ENCODE results near the gene CHMP4B.

The CHMP4B gene

DNA sequence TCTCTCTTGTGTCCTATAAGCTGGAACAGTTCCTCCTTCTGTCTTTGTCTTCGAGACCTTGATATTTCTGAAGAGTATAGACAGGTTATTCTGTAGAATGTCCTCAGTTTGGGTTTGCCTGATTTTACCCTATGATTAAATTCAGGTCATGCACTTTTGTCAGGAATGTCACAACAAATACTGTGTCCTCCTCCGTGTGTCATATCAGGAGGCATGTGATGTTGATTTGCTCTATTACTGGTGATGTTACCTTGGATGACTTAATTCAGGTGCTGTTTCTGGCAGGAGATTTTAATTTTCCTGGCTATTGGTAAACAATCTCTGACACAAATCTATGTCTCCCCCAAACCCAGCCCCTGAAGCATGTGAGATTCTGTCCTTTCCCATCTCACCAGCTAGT is 33.3 kb upstream of the CHMP4B start:
- H3K9ac ChIP-seq (ENCODE audit: low read depth, low read length) = no peak overlapping the region
- WGBS = 94% methylated on average over 2 of the region's 2 CpGs

DNA sequence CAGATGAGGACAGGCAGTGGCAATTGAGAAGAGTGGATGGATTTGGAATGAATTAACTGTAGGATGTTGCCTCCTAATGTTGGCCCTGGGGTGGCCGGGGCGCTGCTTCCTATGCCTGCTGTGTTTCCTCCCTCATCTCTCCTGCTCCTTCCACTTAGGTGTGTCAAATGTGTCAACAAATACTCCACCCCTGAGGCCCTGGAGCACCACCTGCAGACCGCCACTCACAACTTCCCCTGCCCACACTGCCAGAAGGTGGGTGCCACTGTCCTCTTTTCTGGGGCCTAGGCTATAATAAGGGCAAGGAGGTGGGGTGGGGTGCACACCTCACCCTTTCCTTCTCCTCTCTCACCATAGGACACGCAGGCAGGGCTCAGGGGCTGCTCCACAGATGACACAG is 30.0 kb upstream of the CHMP4B start:
- no peak overlapping the region for H3K27ac ChIP-seq (ENCODE audit: low read depth, low read length)
- H3K4me1 ChIP-seq (ENCODE audit: insufficient read depth, low read length) = peaks cover 4% of the 10 kb centered on the region; the same call in 1 of the 2 replicates
- H3K9me3 ChIP-seq (ENCODE audit: insufficient read depth, low read depth, low read length) = no peaks in the 10 kb centered on the region
- WGBS = 86% methylated on average over 4 of the region's 4 CpGs
- no peaks in the 10 kb centered on the region for H3K27me3 ChIP-seq (ENCODE audit: insufficient read depth, low read length)
- H3K4me3 ChIP-seq (ENCODE audit: low read length) = no peak overlapping the region
- no peaks in the 10 kb centered on the region for H3K36me3 ChIP-seq (ENCODE audit: insufficient read depth, low read length)
- no peak overlapping the region for H3K9ac ChIP-seq (ENCODE audit: low read depth, low read length)

More for the DNA sequence above, 33.3 kb upstream of the CHMP4B start:
- no peaks in the 10 kb centered on the region for H3K4me1 ChIP-seq (ENCODE audit: insufficient read depth, low read length)
- no peaks in the 10 kb centered on the region for H3K27me3 ChIP-seq (ENCODE audit: insufficient read depth, low read length)
- no peaks in the 10 kb centered on the region for H3K36me3 ChIP-seq (ENCODE audit: insufficient read depth, low read length)
- H3K9me3 ChIP-seq (ENCODE audit: insufficient read depth, low read depth, low read length) = no peaks in the 10 kb centered on the region
- H3K27ac ChIP-seq (ENCODE audit: low read depth, low read length) = no peak overlapping the region
- H3K4me3 ChIP-seq (ENCODE audit: low read length) = no peak overlapping the region

DNA sequence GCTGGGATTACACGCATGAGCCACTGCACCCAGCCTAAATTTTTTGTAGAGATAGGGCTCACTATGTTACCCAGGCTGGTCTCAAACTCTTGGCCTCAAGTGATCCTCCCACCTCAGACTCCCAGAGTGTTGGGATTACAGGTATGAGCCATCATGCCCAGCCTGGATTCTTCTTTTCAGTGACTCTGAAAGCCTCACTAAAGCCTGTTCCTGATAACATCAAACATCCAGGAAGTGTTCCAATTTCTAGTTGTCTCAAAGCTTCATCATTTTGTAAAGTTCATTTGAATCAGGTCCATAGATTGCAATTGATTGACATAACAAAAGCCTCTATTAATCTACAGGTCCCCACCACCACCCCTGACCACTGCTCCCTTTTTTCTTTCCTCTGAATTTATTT is 29.2 kb upstream of the CHMP4B start:
- peaks cover 4% of the 10 kb centered on the region; the same call in 1 of the 2 replicates for H3K4me1 ChIP-seq (ENCODE audit: insufficient read depth, low read length)
- 90% methylated on average over 1 of the region's 1 CpG for WGBS
- H3K27me3 ChIP-seq (ENCODE audit: insufficient read depth, low read length) = no peaks in the 10 kb centered on the region
- H3K36me3 ChIP-seq (ENCODE audit: insufficient read depth, low read length) = no peaks in the 10 kb centered on the region
- no peak overlapping the region for H3K27ac ChIP-seq (ENCODE audit: low read depth, low read length)
- H3K9me3 ChIP-seq (ENCODE audit: insufficient read depth, low read depth, low read length) = no peaks in the 10 kb centered on the region
- H3K4me3 ChIP-seq (ENCODE audit: low read length) = no peak overlapping the region
- no peak overlapping the region for H3K9ac ChIP-seq (ENCODE audit: low read depth, low read length)

DNA sequence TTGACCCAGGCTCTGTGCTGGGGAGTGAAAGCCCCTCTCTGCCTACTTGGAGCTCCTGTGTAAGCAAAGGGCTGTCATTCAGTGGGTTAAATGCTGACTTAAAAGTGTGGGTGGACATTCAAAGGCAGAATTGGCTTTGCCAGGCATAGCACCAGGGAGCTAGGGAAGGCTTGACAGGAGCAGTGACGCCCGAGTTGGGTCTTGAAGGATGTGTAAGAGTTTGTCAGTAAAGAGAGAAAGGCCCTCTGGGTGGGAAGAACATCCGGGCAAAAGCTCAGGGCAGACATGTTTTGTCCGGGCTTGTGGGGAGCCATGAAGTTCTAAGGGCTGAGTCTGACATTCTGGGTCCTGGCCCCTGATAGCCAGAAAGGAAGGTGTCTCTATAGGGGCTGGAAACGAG is 27.9 kb upstream of the CHMP4B start:
- H3K9me3 ChIP-seq (ENCODE audit: insufficient read depth, low read depth, low read length) = no peaks in the 10 kb centered on the region
- H3K4me1 ChIP-seq (ENCODE audit: insufficient read depth, low read length) = peaks cover 4% of the 10 kb centered on the region; the same call in 1 of the 2 replicates
- H3K27me3 ChIP-seq (ENCODE audit: insufficient read depth, low read length) = no peaks in the 10 kb centered on the region
- H3K27ac ChIP-seq (ENCODE audit: low read depth, low read length) = no peak overlapping the region
- H3K9ac ChIP-seq (ENCODE audit: low read depth, low read length) = no peak overlapping the region
- no peaks in the 10 kb centered on the region for H3K36me3 ChIP-seq (ENCODE audit: insufficient read depth, low read length)
- 82% methylated on average over 5 of the region's 5 CpGs for WGBS
- H3K4me3 ChIP-seq (ENCODE audit: low read length) = no peak overlapping the region

DNA sequence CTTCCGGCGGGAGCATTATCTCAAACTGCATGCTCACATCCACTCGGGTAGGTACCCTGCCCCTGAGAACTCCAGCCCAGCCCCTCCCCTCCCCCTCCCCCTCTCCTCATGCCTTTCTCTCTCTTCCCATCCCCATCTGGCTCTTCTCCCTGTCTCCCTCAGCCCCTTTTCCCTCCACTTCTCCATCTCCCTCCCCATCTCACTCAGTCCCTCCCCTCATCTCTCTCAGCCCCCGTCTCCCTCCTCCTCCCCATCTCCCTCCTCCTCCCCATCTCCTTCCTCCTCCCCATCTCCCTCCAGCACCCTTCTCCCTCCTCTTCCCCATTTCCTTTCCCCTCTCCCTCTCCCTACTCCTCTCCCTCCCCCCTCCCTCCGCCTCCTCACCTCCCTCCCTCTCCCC is 27.3 kb upstream of the CHMP4B start:
- Histone ChIP-seq H3K4me1 (ENCODE audit: insufficient read depth, low read length) (peaks cover 4% of the 10 kb centered on the region; the same call in 1 of the 2 replicates), H3K36me3 (ENCODE audit: insufficient read depth, low read length) (no peaks in the 10 kb centered on the region), H3K4me3 (ENCODE audit: low read length) (no peak overlapping the region), H3K27ac (ENCODE audit: low read depth, low read length) (no peak overlapping the region), H3K9ac (ENCODE audit: low read depth, low read length) (no peak overlapping the region), H3K27me3 (ENCODE audit: insufficient read depth, low read length) (no peaks in the 10 kb centered on the region), H3K9me3 (ENCODE audit: insufficient read depth, low read depth, low read length) (no peaks in the 10 kb centered on the region)
- WGBS = 67% methylated on average over 4 of the region's 5 CpGs

DNA sequence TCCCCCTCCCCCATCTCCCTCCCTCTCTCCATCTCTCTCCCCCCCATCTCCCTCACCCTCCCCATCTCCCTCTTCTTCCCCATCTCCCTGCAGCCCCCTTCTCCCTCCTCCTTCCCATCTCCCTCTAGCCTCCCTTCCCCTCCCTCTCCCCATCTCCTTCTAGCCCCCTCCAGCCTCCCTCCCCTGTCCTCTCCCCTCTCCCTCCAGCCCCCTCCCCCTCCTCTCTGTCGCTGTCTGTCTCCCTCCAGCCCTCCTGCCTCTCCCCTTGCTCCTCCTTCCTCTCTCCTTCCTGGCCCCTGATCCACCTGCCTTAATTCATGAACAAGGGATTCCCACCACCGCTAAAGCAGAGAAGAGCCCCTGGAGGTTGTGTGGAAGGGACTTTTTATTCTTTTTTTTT is 26.9 kb upstream of the CHMP4B start:
- no peaks in the 10 kb centered on the region for H3K9me3 ChIP-seq (ENCODE audit: insufficient read depth, low read depth, low read length)
- H3K36me3 ChIP-seq (ENCODE audit: insufficient read depth, low read length) = no peaks in the 10 kb centered on the region
- no peaks in the 10 kb centered on the region for H3K27me3 ChIP-seq (ENCODE audit: insufficient read depth, low read length)
- H3K27ac ChIP-seq (ENCODE audit: low read depth, low read length) = no peak overlapping the region
- H3K4me1 ChIP-seq (ENCODE audit: insufficient read depth, low read length) = peaks cover 4% of the 10 kb centered on the region; the same call in 1 of the 2 replicates
- H3K4me3 ChIP-seq (ENCODE audit: low read length) = no peak overlapping the region
- no peak overlapping the region for H3K9ac ChIP-seq (ENCODE audit: low read depth, low read length)
- WGBS = 0% methylated on average over 1 of the region's 2 CpGs

DNA sequence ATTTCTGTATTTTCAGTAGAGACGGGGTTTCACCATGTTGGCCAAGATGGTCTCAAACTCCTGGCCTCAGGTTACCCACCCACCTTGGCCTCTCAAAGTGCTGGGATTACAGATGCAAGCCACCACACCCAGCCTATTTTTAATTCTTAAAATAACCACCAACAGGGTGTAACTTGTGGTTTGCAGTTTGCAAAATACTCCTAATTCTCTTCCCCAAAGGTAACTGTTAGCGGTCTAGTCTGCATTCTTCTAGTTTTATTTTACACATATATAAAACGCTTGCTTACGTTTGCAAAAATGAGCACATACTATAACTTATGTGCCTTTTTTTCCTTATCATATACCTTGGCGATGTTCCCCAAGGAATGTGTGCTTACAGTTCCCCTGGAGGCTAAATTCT is 25.6 kb upstream of the CHMP4B start:
- Histone ChIP-seq H3K9ac (ENCODE audit: low read depth, low read length) (no peak overlapping the region), H3K27ac (ENCODE audit: low read depth, low read length) (no peak overlapping the region), H3K9me3 (ENCODE audit: insufficient read depth, low read depth, low read length) (no peaks in the 10 kb centered on the region), H3K4me3 (ENCODE audit: low read length) (no peak overlapping the region), H3K27me3 (ENCODE audit: insufficient read depth, low read length) (no peaks in the 10 kb centered on the region), H3K36me3 (ENCODE audit: insufficient read depth, low read length) (no peaks in the 10 kb centered on the region), H3K4me1 (ENCODE audit: insufficient read depth, low read length) (peaks cover 4% of the 10 kb centered on the region; the same call in 1 of the 2 replicates)
- 95% methylated on average over 5 of the region's 5 CpGs for WGBS

DNA sequence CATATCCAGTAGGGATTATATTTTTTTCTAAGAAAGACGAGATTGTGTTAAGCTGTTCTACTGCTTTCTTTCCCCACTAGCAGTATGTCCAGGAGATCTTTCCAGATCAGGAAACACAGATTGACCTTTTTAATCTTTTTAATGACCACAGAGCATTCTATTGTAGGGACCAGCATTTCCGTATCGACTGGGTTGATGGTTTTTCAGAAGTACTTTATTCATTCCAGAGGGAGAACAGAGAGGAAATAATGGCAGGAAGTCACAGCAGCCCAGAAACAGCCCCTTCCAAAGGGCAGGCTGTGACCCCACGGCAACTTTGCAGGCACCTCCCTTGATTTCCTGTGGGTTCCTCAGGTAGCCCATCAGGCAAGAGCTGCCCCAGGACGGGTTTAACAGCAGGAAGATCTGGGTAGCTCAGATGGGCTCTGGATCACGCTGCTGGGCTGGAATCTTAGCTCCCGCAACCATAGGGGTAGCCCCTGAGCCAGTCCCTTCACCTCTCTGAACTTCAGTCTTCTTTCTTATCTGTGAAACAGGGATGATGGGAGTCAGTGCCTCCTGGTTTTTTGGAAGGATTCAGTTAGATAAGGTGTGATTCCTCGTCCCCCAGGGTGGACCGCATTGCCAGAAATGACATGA is 23.8 kb upstream of the CHMP4B start:
- H3K36me3 ChIP-seq (ENCODE audit: insufficient read depth, low read length) = no peaks in the 10 kb centered on the region
- H3K27ac ChIP-seq (ENCODE audit: low read depth, low read length) = no peak overlapping the region
- no peak overlapping the region for H3K9ac ChIP-seq (ENCODE audit: low read depth, low read length)
- H3K27me3 ChIP-seq (ENCODE audit: insufficient read depth, low read length) = no peaks in the 10 kb centered on the region
- no peak overlapping the region for H3K4me3 ChIP-seq (ENCODE audit: low read length)
- peaks cover 4% of the 10 kb centered on the region; the same call in 1 of the 2 replicates for H3K4me1 ChIP-seq (ENCODE audit: insufficient read depth, low read length)
- WGBS = 92% methylated on average over 9 of the region's 9 CpGs
- H3K9me3 ChIP-seq (ENCODE audit: insufficient read depth, low read depth, low read length) = no peaks in the 10 kb centered on the region

DNA sequence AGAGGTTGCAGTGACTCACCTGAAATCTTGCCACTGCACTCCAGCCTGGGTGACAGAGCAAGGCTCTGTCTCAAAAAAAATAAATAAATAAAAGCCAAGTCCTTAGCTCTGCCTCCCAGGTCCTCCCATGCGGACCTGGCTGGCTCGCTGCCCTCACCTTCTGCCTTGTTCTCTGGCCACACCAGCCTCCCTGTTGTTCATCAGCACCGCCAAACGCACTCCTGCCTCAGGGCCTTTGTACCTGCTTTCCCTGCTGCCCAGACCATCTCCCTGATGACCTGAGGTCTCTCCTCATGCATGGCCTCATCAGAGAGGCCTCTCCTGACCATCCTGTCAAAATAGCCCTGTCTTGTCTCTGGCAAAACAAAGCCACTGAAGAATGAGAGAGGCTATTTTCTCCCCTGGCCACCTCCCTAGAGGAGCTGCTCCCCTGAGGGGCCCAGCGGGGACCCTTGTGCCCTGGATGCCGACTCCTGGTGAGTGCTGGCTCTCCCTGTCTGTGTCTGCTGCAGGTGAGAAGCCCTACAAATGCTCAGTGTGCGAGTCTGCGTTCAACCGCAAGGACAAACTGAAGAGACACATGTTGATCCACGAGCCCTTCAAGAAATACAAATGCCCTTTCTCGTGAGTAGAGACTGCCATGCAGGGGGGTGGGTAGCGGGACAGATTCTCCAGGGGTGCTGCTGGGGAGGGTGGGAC is 22.6 kb upstream of the CHMP4B start:
- Histone ChIP-seq H3K27ac (ENCODE audit: low read depth, low read length) (no peak overlapping the region), H3K9me3 (ENCODE audit: insufficient read depth, low read depth, low read length) (no peaks in the 10 kb centered on the region), H3K9ac (ENCODE audit: low read depth, low read length) (no peak overlapping the region), H3K27me3 (ENCODE audit: insufficient read depth, low read length) (no peaks in the 10 kb centered on the region), H3K36me3 (ENCODE audit: insufficient read depth, low read length) (no peaks in the 10 kb centered on the region), H3K4me3 (ENCODE audit: low read length) (no peak overlapping the region), H3K4me1 (ENCODE audit: insufficient read depth, low read length) (peaks cover under 1% of the 10 kb centered on the region; the same call in 1 of the 2 replicates)
- 93% methylated on average over 12 of the region's 12 CpGs for WGBS

DNA sequence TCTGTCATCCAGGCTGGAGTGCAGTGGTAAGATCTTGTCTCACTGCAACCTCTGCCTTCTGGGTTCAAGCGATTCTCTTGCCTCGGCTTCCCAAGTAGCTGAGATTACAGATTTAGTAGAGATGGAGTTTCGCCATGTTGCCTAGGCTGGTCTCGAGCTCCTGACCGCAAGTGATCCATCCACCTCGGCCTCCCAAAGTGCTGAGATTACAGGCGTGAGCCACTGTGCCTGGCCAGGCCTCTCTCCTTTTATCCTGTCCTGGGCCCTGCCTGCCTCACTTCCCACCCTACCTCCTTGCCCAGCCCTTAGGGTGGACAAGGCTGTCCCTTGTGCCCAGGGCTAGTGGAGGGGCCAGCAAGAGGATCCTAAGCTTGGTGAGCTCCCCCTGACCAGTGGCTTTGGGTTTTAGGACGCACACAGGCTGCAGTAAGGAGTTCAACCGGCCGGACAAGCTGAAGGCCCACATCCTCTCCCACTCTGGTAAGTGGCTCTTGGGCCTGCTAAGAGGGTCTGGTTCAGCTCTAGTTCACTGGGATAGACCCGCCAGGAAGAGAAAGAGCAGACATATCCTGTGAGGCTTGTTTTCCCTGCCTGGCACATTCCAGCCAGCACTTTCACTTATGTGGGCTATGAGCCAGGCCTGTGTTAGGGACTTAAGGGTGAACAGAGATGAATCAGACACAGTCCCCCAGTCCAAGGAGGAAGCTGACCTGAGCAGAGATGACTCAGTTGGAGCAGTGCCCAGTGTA is 21.9 kb upstream of the CHMP4B start:
- Histone ChIP-seq H3K27ac (ENCODE audit: low read depth, low read length) (no peak overlapping the region), H3K4me1 (ENCODE audit: insufficient read depth, low read length) (no peaks in the 10 kb centered on the region), H3K9me3 (ENCODE audit: insufficient read depth, low read depth, low read length) (no peaks in the 10 kb centered on the region), H3K36me3 (ENCODE audit: insufficient read depth, low read length) (no peaks in the 10 kb centered on the region), H3K27me3 (ENCODE audit: insufficient read depth, low read length) (no peaks in the 10 kb centered on the region), H3K9ac (ENCODE audit: low read depth, low read length) (no peak overlapping the region), H3K4me3 (ENCODE audit: low read length) (no peak overlapping the region)
- 92% methylated on average over 11 of the region's 11 CpGs for WGBS

DNA sequence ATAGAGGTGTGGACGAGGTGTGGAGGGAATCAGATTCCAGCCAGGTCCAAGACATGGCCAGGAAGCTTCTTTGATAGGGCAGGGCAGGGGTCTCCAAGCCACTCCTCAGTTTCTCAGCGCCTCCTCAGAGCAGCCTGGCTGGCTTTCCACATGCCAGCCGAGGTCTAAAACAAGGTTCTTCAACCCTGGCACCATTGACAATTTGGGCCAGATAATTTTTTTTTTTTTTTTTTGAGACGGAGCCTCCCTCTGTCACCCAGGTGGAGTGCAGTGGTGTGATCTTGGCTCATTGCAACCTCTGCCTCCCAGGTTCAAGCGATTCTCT is 21.3 kb upstream of the CHMP4B start:
- no peaks in the 10 kb centered on the region for H3K27me3 ChIP-seq (ENCODE audit: insufficient read depth, low read length)
- no peaks in the 10 kb centered on the region for H3K4me1 ChIP-seq (ENCODE audit: insufficient read depth, low read length)
- WGBS = 81% methylated on average over 5 of the region's 5 CpGs
- H3K36me3 ChIP-seq (ENCODE audit: insufficient read depth, low read length) = no peaks in the 10 kb centered on the region
- no peak overlapping the region for H3K27ac ChIP-seq (ENCODE audit: low read depth, low read length)
- H3K4me3 ChIP-seq (ENCODE audit: low read length) = no peak overlapping the region
- H3K9ac ChIP-seq (ENCODE audit: low read depth, low read length) = no peak overlapping the region
- H3K9me3 ChIP-seq (ENCODE audit: insufficient read depth, low read depth, low read length) = no peaks in the 10 kb centered on the region

Data from HUES64 (cell line).